ENCODE measurements around the gene VAV3.

- TF ChIP-seq MAFK (IDR thresholded peaks at IDR 0.05; ENCODE audit: low read depth, low read length) (no peak), MAX (IDR thresholded peaks at IDR 0.05) (no peak), CTCF (IDR thresholded peaks at IDR 0.05; ENCODE audit: control extremely low read depth in 1 of 3, insufficient read depth in 1 of 3, low read depth in 1 of 3, low read length in 3 of 3) (no peak), RBBP5 (IDR thresholded peaks at IDR 0.05; ENCODE audit: borderline replicate concordance, low read depth, low read length) (no peak), EZH2 (IDR thresholded peaks at IDR 0.05; ENCODE audit: low read depth, low read length, severe bottlenecking) (no peak), HDAC6 (IDR thresholded peaks at IDR 0.05; ENCODE audit: low read depth, low read length) (no peak), YY1 (IDR thresholded peaks at IDR 0.05; ENCODE audit: low read depth, low read length) (no peak), RAD21 (IDR thresholded peaks at IDR 0.05 in 1 of 2, conservative IDR thresholded peaks at IDR 0.05 in 1 of 2; ENCODE audit: low read depth in 2 of 2, low read length in 2 of 2) (no peak), BACH1 (IDR thresholded peaks at IDR 0.05; ENCODE audit: low read length) (no peak), TAF1 (IDR thresholded peaks at IDR 0.05; ENCODE audit: low read depth, low read length) (no peak)
Observed at GRCh38 chr1:107563441-107563840, 401.5 kb downstream of the VAV3 start.
